Glutamatergic neuron (in vitro differentiated cells): ENCODE results near the gene PPP2R3A. TPM values are rescaled to one million over a fixed set of nuclear protein-coding genes. Genes with fewer than 3 reads are reported as not detected.

Source experiments
- DNase-seq: peaks from one replicate; pipeline ENCODE4 v3.0.0; 2022
- H3K27ac Mint-ChIP-seq: one replicate; pipeline ENCODE4 v1.8.0; 2020; ENCODE audit warnings: mild to moderate bottlenecking, mixed read lengths, inconsistent platforms; ENCODE audit not compliant: unreplicated experiment
- H3K27me3 Mint-ChIP-seq: one replicate; pipeline ENCODE4 v1.8.0; 2020; ENCODE audit warnings: mild to moderate bottlenecking, moderate library complexity, mixed read lengths, inconsistent platforms; ENCODE audit not compliant: unreplicated experiment
- H3K36me3 Mint-ChIP-seq: one replicate; pipeline ENCODE4 v1.8.0; 2020; ENCODE audit warnings: mild to moderate bottlenecking, mixed read lengths, inconsistent platforms; ENCODE audit not compliant: unreplicated experiment
- H3K4me1 Mint-ChIP-seq: one replicate; pipeline ENCODE4 v1.8.0; 2020; ENCODE audit warnings: mild to moderate bottlenecking, low read depth, mixed read lengths, inconsistent platforms; ENCODE audit not compliant: unreplicated experiment
- H3K4me3 Mint-ChIP-seq: one replicate; pipeline ENCODE4 v1.8.0; 2020; ENCODE audit warnings: mild to moderate bottlenecking, mixed read lengths, inconsistent platforms; ENCODE audit not compliant: unreplicated experiment
- H3K9me3 Mint-ChIP-seq: one replicate; pipeline ENCODE4 v1.8.0; 2020; ENCODE audit warnings: mild to moderate bottlenecking, moderate library complexity, mixed read lengths, inconsistent platforms; ENCODE audit not compliant: unreplicated experiment
- total RNA-seq: library from RNA; stranded (reverse); fragmentation: NEBNext Ultra II Directional; extraction: Animal tissue kit (Norgen Biotek cat#: 25700); gene quantifications from one replicate; pipeline ENCODE4 v1.2.1, GENCODE V29; 2021; ENCODE audit not compliant: unreplicated experiment
- TF ChIP-seq, protein P1 (sequence below): fragments of 200-600 bp; sonication (generic); IDR thresholded peaks from one replicate; pipeline ENCODE4 v1.5.0; 2021; ENCODE audit not compliant: partially characterized antibody, unreplicated experiment

Gene PPP2R3A
- total RNA-seq, 1 donor from 2014 or later = 13.0 TPM

DNA sequence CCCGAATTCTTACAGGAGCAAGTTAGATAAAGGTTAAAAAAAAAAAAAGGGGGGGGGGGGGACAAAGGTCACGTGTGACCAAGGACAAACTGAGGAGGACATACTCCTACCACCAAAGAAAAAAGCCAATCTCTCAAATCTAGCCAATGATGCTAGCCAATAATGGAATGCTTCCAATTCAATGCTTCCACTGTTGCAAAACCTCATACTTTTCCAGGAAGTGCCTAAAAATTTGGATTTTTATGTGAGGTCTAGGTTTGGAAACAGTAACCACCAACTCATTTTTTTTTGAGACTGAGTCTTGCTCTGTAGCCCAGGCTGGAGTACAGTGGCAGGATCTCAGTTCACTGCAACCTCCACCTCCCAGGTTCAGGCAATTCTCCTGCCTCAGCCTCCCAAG lies 219.2 kb downstream of the PPP2R3A start:
- H3K9me3 Mint-ChIP-seq = peaks cover 2% of the 10 kb centered on the region
- no peak for DNase-seq
- no peaks in the 10 kb centered on the region for H3K27me3 Mint-ChIP-seq
- H3K27ac Mint-ChIP-seq = no peak overlapping the region
- TF ChIP-seq, protein P1, sequence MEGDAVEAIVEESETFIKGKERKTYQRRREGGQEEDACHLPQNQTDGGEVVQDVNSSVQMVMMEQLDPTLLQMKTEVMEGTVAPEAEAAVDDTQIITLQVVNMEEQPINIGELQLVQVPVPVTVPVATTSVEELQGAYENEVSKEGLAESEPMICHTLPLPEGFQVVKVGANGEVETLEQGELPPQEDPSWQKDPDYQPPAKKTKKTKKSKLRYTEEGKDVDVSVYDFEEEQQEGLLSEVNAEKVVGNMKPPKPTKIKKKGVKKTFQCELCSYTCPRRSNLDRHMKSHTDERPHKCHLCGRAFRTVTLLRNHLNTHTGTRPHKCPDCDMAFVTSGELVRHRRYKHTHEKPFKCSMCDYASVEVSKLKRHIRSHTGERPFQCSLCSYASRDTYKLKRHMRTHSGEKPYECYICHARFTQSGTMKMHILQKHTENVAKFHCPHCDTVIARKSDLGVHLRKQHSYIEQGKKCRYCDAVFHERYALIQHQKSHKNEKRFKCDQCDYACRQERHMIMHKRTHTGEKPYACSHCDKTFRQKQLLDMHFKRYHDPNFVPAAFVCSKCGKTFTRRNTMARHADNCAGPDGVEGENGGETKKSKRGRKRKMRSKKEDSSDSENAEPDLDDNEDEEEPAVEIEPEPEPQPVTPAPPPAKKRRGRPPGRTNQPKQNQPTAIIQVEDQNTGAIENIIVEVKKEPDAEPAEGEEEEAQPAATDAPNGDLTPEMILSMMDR = no peak
- H3K4me1 Mint-ChIP-seq = peaks cover 15% of the 10 kb centered on the region
- no peak overlapping the region for H3K4me3 Mint-ChIP-seq
- H3K36me3 Mint-ChIP-seq = no peaks in the 10 kb centered on the region

DNA sequence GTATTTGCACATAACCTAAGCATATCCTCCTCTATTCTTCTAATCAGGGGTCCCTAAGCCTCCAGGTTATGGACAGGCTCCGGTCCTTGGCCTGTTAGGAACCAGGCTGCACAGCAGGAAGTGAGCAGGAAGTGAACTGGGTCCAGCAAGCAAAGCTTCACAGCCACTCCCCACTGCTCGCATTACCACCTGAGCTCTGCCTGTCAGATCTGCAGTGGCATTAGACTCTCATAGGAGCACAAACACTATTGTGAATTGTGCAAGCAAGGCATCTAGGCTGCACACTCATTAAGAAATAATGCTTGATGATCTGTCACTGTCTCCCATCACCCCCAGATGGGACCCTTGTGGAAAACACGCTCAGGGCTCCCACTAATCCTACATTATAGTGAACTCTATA lies 220.8 kb downstream of the PPP2R3A start:
- TF ChIP-seq, protein P1 = no peak
- no peak overlapping the region for H3K4me3 Mint-ChIP-seq
- no peaks in the 10 kb centered on the region for H3K27me3 Mint-ChIP-seq
- H3K9me3 Mint-ChIP-seq = peaks cover 2% of the 10 kb centered on the region
- DNase-seq = no peak
- peaks cover 14% of the 10 kb centered on the region for H3K4me1 Mint-ChIP-seq
- no peaks in the 10 kb centered on the region for H3K36me3 Mint-ChIP-seq
- H3K27ac Mint-ChIP-seq = no peak overlapping the region

DNA sequence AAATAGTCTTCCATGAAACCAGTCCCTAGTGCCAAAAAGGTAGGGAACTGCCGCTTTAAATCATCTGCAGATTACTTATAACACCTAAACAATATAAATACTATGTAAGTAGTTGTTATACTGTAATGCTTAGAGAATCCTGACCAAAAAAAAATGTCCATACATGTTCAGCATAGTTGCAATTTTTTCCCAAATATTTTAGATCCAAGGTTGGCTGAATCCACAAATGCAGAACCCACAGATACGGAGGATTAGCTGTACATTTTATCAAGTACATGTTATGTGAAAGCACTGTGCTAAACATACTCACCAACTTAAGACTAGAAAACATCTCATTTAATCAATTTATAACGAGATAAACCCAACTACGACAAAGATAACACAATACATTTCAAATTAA lies 221.3 kb downstream of the PPP2R3A start:
- TF ChIP-seq, protein P1 = no peak
- Mint-ChIP-seq H3K27me3 (no peaks in the 10 kb centered on the region), H3K4me1 (peaks cover 17% of the 10 kb centered on the region), H3K9me3 (peaks cover 2% of the 10 kb centered on the region), H3K36me3 (no peaks in the 10 kb centered on the region), H3K27ac (no peak overlapping the region), H3K4me3 (no peak overlapping the region)
- DNase-seq = no peak

DNA sequence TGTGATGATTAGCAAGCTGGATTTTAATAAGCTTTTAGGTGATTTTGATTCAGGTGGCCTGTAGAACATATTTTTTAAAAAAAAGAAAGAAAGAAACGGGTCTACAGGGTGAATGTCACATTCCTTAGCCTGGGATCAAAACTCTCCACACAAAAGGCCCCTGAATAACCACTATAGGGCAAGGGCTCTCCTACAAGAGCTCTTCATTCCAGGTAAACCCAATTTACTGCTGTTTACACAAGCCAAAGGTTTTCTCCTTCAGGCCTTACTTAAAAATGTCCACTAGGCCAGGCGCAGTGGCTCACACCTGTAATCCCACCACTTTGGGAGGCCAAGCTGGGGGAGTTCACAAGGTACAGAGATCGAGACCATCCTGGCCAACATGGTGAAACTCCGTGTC lies 222.3 kb downstream of the PPP2R3A start:
- peaks cover 18% of the 10 kb centered on the region for H3K4me1 Mint-ChIP-seq
- peaks cover 2% of the 10 kb centered on the region for H3K9me3 Mint-ChIP-seq
- H3K36me3 Mint-ChIP-seq = no peaks in the 10 kb centered on the region
- H3K27me3 Mint-ChIP-seq = no peaks in the 10 kb centered on the region
- TF ChIP-seq, protein P1 = no peak
- no peak overlapping the region for H3K27ac Mint-ChIP-seq
- H3K4me3 Mint-ChIP-seq = no peak overlapping the region
- DNase-seq = no peak

DNA sequence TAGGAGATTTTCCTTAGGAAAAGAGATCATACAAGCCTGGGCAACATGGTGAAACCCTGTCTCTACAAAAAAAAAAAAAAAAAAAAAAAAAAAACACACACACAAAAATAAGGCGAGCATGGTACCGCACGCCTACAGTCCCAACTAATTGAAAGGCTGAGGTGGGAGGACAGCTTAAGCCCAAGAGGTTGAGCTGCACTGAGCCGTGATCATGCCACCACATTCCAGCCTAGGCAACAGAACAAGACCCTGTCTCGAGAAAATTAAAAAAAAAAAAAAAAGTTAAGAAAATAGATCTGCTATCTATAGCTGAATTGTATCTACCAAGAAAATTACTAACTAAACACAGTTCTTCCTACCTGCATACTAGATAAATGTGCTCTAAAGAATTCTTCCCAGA lies 223.5 kb downstream of the PPP2R3A start:
- H3K9me3 Mint-ChIP-seq = peaks cover 7% of the 10 kb centered on the region
- H3K4me1 Mint-ChIP-seq = peaks cover 23% of the 10 kb centered on the region
- no peak overlapping the region for H3K27ac Mint-ChIP-seq
- no peak for DNase-seq
- TF ChIP-seq, protein P1 = no peak
- H3K27me3 Mint-ChIP-seq = no peaks in the 10 kb centered on the region
- no peaks in the 10 kb centered on the region for H3K36me3 Mint-ChIP-seq
- H3K4me3 Mint-ChIP-seq = no peak overlapping the region
